HEK293 (cell line): ENCODE results near the gene NT5DC2.

Experiments
- CTCF ChIA-PET: fragments of 350-600 bp; formaldehyde crosslinking; extraction: SDS; loops from one replicate; lab custom pipeline; 2021; ENCODE audit warnings: antibody characterized with exemption; lab: Yijun Ruan, JAX
- POLR2A ChIA-PET: fragments of 300-600 bp; formaldehyde crosslinking; extraction: SDS; loops from one replicate; lab custom pipeline; 2020; ENCODE audit warnings: antibody characterized with exemption, inconsistent platforms; lab: Yijun Ruan, JAX
- H3K27ac ChIP-seq: fragments of 200-500 bp; sonication (Bioruptor generic); 2 replicates; pipeline ENCODE4 v1.5.1; 2014; ENCODE audit warnings: low read depth, low read length, control low read depth, inconsistent platforms; ENCODE audit errors: extremely low read depth
- H3K36me3 ChIP-seq, 2 experiments: fragments of 200-500 bp in 1 of 2; sonication (Bioruptor generic) in 1 of 2; 1 replicate in 1 of 2; 2 replicates in 1 of 2; pipeline ENCODE4 v1.5.1; 2014 to 2017; ENCODE audit warnings: inconsistent platforms in 2 of 2, low read length in 2 of 2; ENCODE audit not compliant: control insufficient read depth in 2 of 2, insufficient read depth in 1 of 2
- H3K4me1 ChIP-seq: fragments of 200-500 bp; sonication (Bioruptor generic); 2 replicates; pipeline ENCODE4 v1.5.1; 2014; ENCODE audit warnings: mild to moderate bottlenecking, low read length, inconsistent platforms; ENCODE audit not compliant: control insufficient read depth, insufficient read depth
- H3K4me3 ChIP-seq: 2 replicates; pipeline ENCODE4 v1.5.1; 2011; ENCODE audit warnings: low read depth, mild to moderate bottlenecking, control low read depth, low read length, moderate library complexity
- H3K9me3 ChIP-seq: fragments of 200-500 bp; sonication (Bioruptor generic); 2 replicates; pipeline ENCODE4 v1.5.1; 2014; ENCODE audit warnings: low read depth, low read length, inconsistent platforms; ENCODE audit not compliant: control insufficient read depth, insufficient read depth
- INSM2 ChIP-seq: fragments of 450-650 bp; formaldehyde crosslinking; IDR thresholded peaks from 2 replicates; pipeline ENCODE4 v1.5.1; 2016; ENCODE audit warnings: missing biosample characterization, missing genetic modification characterization
- KLF10 ChIP-seq: fragments of 450-650 bp; IDR thresholded peaks from 2 replicates; pipeline ENCODE4 v1.5.1; 2018; ENCODE audit warnings: missing biosample characterization, mild to moderate bottlenecking, missing genetic modification characterization
- KLF17 ChIP-seq: fragments of 450-650 bp; formaldehyde crosslinking; IDR thresholded peaks from 2 replicates; pipeline ENCODE4 v1.5.1; 2016; ENCODE audit warnings: missing biosample characterization, missing genetic modification characterization
- ZBTB10 ChIP-seq: fragments of 450-650 bp; formaldehyde crosslinking; IDR thresholded peaks from 2 replicates; pipeline ENCODE4 v1.5.1; 2016; ENCODE audit warnings: missing biosample characterization, missing genetic modification characterization
- ZBTB44 ChIP-seq: fragments of 450-650 bp; IDR thresholded peaks from 2 replicates; pipeline ENCODE4 v1.5.1; 2018; ENCODE audit warnings: missing biosample characterization, mild to moderate bottlenecking, missing genetic modification characterization
- ZNF133 ChIP-seq: fragments of 450-650 bp; formaldehyde crosslinking; IDR thresholded peaks from 2 replicates; pipeline ENCODE4 v1.5.1; 2016; ENCODE audit warnings: missing biosample characterization, missing genetic modification characterization
- ZNF157 ChIP-seq: fragments of 450-650 bp; formaldehyde crosslinking; IDR thresholded peaks from 2 replicates; pipeline ENCODE4 v1.5.1; 2016; ENCODE audit warnings: missing biosample characterization, missing genetic modification characterization
- ZNF248 ChIP-seq: fragments of 450-650 bp; formaldehyde crosslinking; IDR thresholded peaks from 2 replicates; pipeline ENCODE4 v1.5.1; 2017; ENCODE audit warnings: missing biosample characterization, missing genetic modification characterization
- ZNF26 ChIP-seq: fragments of 450-650 bp; formaldehyde crosslinking; IDR thresholded peaks from 2 replicates; pipeline ENCODE4 v1.5.1; 2016; ENCODE audit warnings: missing biosample characterization, missing genetic modification characterization
- ZNF600 ChIP-seq: fragments of 450-650 bp; formaldehyde crosslinking; IDR thresholded peaks from 2 replicates; pipeline ENCODE4 v1.5.1; 2016; ENCODE audit warnings: missing biosample characterization, missing genetic modification characterization
- ZNF623 ChIP-seq: fragments of 450-650 bp; formaldehyde crosslinking; IDR thresholded peaks from 2 replicates; pipeline ENCODE4 v1.5.1; 2016; ENCODE audit warnings: missing biosample characterization, missing genetic modification characterization
- ZNF707 ChIP-seq: fragments of 450-650 bp; formaldehyde crosslinking; IDR thresholded peaks from 2 replicates; pipeline ENCODE4 v1.5.1; 2016; ENCODE audit warnings: missing biosample characterization, missing genetic modification characterization
- ZNF776 ChIP-seq: fragments of 450-650 bp; formaldehyde crosslinking; IDR thresholded peaks from 2 replicates; pipeline ENCODE4 v1.5.0; 2017; ENCODE audit warnings: missing biosample characterization, missing genetic modification characterization, borderline replicate concordance
- ZNF843 ChIP-seq: fragments of 450-650 bp; formaldehyde crosslinking; IDR thresholded peaks from 2 replicates; pipeline ENCODE4 v1.5.1; 2016; ENCODE audit warnings: missing biosample characterization, missing genetic modification characterization
- ZSCAN30 ChIP-seq: fragments of 450-650 bp; IDR thresholded peaks from 2 replicates; pipeline ENCODE4 v1.5.1; 2018; ENCODE audit warnings: missing biosample characterization, mild to moderate bottlenecking, missing genetic modification characterization, moderate library complexity

The NT5DC2 gene

GRCh38 chr3:52561028-52561747 lies 27.5 kb upstream of the NT5DC2 start:
- no peak overlapping the region for H3K27ac ChIP-seq
- ChIA-PET CTCF (interaction anchor here (0.7 kb wide), 1 partner anchor 1454 kb away, joined by 3 read pairs; no protein-coding TSS in a partner anchor), POLR2A (no interaction called here)
- no peaks in the 10 kb centered on the region for H3K9me3 ChIP-seq
- no peaks in the 10 kb centered on the region for H3K4me1 ChIP-seq
- H3K36me3 ChIP-seq: peaks cover 4 to 77% of the 10 kb centered on the region in 2 experiments; a peak in 2 of 3 replicates
- TF ChIP-seq KLF17 (tag by site-specific recombination): no peak
- no peak for TF ChIP-seq ZNF843
- no peak for TF ChIP-seq INSM2 (tag by site-specific recombination)
- no peak for TF ChIP-seq ZNF26 (tag by site-specific recombination)
- TF ChIP-seq ZNF157 (tag by site-specific recombination): no peak
- no peak for TF ChIP-seq ZBTB10 (tag by site-specific recombination)
- no peak overlapping the region for H3K4me3 ChIP-seq

GRCh38 chr3:52558436-52558835 lies 24.8 kb upstream of the NT5DC2 start:
- Histone ChIP-seq H3K4me3 (no peak overlapping the region), H3K36me3 (peaks cover 4 to 85% of the 10 kb centered on the region in 2 experiments; a peak in 2 of 3 replicates), H3K9me3 (no peaks in the 10 kb centered on the region), H3K27ac (no peak overlapping the region), H3K4me1 (no peaks in the 10 kb centered on the region)
- TF ChIP-seq ZNF600 (no peak), ZNF707 (no peak), ZNF133 (tag by site-specific recombination) (no peak), KLF10 (no peak), ZNF623 (tag by site-specific recombination) (no peak), ZBTB44 (tag by site-specific recombination) (no peak), ZNF776 (tag by site-specific recombination) (no peak), ZNF248 (tag by site-specific recombination) (no peak), ZSCAN30 (tag by site-specific recombination) (no peak)
- POLR2A ChIA-PET: no interaction called here
- CTCF ChIA-PET: interaction anchor here (1.2 kb wide), 1 partner anchor 13 kb away, joined by 4 read pairs; no protein-coding TSS in a partner anchor
